ENCODE results near the gene SEC16A. TPM values are rescaled to one million over a fixed set of nuclear protein-coding genes. Genes with fewer than 3 reads are reported as not detected.

Gene SEC16A
- total RNA-seq, 5 donors from 2014 or later (not counting 1 experiment from before 2014, with no cell fraction given): 76.3 to 99.0 (median 92.4) TPM

DNA sequence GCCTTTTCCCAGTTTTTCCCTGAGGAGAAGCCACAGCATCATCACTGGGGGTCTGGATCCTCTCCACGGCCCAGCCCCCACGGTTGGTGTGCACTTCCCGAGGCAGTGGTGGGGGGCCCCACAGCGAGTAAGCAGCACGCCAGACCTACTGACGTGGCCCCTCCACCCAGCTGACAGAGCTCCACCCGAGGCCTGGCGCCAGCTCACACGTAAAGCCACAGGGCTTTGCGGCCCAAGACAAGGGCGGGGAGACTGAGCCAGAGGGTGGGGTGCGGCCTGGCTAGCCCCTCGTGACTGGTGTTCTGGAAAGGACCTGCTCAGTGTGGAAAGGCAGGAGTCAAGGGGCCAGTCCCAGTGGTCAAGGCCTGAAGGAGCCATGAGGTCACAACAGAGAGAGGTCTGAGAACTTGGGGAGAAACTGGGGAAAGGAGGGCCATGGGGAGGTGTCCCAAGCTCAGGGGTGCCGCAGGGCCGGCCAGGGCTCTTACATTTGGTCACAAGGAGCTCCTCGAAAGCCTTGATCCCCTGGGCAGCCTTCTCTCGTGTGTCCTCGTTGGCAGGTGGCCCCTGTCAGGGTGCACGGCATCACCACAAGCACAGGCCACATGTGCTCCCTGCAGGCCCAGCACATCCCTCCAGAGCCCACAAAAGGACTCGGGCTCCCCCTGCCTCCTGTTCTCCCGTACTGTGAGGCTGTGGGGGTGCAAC lies 88.4 kb downstream of the SEC16A start:
- ChIA-PET POLR2A (interaction anchor here in 1 of 2 donors (0.5 kb wide), 1 partner anchor 13 kb away, joined by 4 read pairs; no protein-coding TSS in a partner anchor), CTCF (no interaction called here)
- Histone ChIP-seq H3K4me1 (ENCODE audit: control insufficient read depth in 1 of 2, extremely low read depth in 1 of 2, insufficient read depth in 2 of 2, low read length in 2 of 2) (peaks cover 4 to 13% of the 10 kb centered on the region in 2 experiments), H3K4me3 (ENCODE audit: control insufficient read depth in 1 of 2, extremely low read depth in 1 of 2, low read length in 1 of 2) (no peak overlapping the region), H3K27me3 (replicated peaks in 1 of 2; ENCODE audit: control insufficient read depth in 2 of 2, extremely low read depth in 1 of 2, insufficient read depth in 2 of 2, low read length in 1 of 2) (peaks cover 0 to 4% of the 10 kb centered on the region in 2 experiments), H3K9me3 (no peaks in the 10 kb centered on the region), H3K27ac (ENCODE audit: low read length) (no peak overlapping the region), H3K36me3 (ENCODE audit: control insufficient read depth in 2 of 2, extremely low read depth in 1 of 2, insufficient read depth in 1 of 2, low read length in 1 of 2) (peaks cover 0 to 71% of the 10 kb centered on the region in 2 donors)
- H3K27me3 Mint-ChIP-seq: no peaks in the 10 kb centered on the region
- ATAC-seq (replicated peaks in 1 of 4) (no peak), DNase-seq (no peak)
- 94% methylated on average over 21 of the region's 21 CpGs for WGBS (ENCODE audit: insufficient coverage)
- H3K9me3 Mint-ChIP-seq: no peaks in the 10 kb centered on the region
- H3K4me3 Mint-ChIP-seq: no peak overlapping the region
- no peak overlapping the region for H3K27ac Mint-ChIP-seq
- H3K36me3 Mint-ChIP-seq: peaks cover 33% of the 10 kb centered on the region
- H3K4me1 Mint-ChIP-seq: peaks cover 9 to 16% (median 15%) of the 10 kb centered on the region in 3 donors

- DNase-seq (no peak), ATAC-seq (replicated peaks in 1 of 4) (no peak)
- Mint-ChIP-seq H3K4me1 (peaks cover under 1 to 7% (median 6%) of the 10 kb centered on the region in 3 donors), H3K9me3 (no peaks in the 10 kb centered on the region), H3K27ac (no peak overlapping the region), H3K27me3 (no peaks in the 10 kb centered on the region), H3K36me3 (peaks cover 39% of the 10 kb centered on the region), H3K4me3 (no peak overlapping the region)
- Histone ChIP-seq H3K9me3 (no peaks in the 10 kb centered on the region), H3K4me3 (ENCODE audit: control insufficient read depth in 1 of 2, extremely low read depth in 1 of 2, low read length in 1 of 2) (no peak overlapping the region), H3K36me3 (ENCODE audit: control insufficient read depth in 2 of 2, extremely low read depth in 1 of 2, insufficient read depth in 1 of 2, low read length in 1 of 2) (peaks cover under 1 to 80% of the 10 kb centered on the region in 2 donors), H3K27me3 (replicated peaks in 1 of 2; ENCODE audit: control insufficient read depth in 2 of 2, extremely low read depth in 1 of 2, insufficient read depth in 2 of 2, low read length in 1 of 2) (peaks cover 0 to 4% of the 10 kb centered on the region in 2 experiments), H3K4me1 (ENCODE audit: control insufficient read depth in 1 of 2, extremely low read depth in 1 of 2, insufficient read depth in 2 of 2, low read length in 2 of 2) (peaks cover 0 to 4% of the 10 kb centered on the region in 2 experiments), H3K27ac (ENCODE audit: low read length) (no peak overlapping the region)
- ChIA-PET CTCF (no interaction called here), POLR2A (interaction anchor here in 1 of 2 donors (0.5 kb wide), 2 partner anchors 12 to 23 kb away, joined by 3 to 4 read pairs; no protein-coding TSS in a partner anchor)
- WGBS (ENCODE audit: insufficient coverage): 92% methylated on average over 8 of the region's 17 CpGs
Observed at GRCh38 chr9:136393531-136393930, 89.3 kb downstream of the SEC16A start.

DNA sequence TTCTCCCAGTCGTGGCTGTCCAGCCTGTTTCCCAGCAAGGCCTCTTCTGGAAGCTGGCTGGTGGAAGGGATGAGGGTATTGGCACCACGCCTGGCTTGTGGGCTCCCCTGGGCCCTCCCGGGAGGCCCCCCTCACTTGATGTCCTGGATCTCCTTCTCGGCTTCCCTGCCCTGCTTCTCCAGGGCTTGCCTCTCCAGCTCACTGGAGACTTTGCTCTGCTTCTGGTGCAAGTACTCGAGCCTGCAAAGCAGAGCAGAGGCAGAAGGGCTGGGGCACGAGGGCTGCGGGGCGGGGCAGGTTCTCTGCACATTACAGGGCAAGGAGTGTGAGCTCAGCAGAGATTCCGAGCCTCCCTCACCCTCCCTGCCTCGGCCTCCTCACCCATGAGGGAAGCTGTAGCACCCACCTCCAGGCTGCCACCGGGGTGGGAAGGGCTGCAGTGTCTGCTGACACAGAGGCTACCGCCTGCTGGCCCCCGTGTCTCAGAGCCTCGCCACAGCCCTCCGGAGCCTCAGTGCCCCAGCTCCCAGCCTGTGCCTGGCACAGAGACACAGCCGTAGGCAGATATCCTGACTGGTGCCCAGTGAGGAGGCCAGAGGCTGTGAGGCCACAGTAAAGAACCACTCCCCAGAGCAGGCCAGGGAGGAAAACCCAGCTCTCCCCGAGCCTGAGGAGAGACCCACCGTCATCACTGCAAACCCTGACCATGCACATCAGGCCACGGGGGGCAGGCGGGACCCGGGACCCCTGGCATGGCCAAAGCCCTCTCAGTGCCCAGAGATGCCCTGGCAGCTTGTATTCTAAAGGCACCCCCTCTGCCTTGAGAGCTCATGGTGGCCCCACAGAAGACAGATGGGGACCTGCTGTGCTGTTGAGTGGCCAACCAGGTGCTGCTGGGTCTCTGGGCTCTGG lies 90.0 kb downstream of the SEC16A start:
- Histone ChIP-seq H3K4me3 (ENCODE audit: control insufficient read depth in 1 of 2, extremely low read depth in 1 of 2, low read length in 1 of 2) (no peak overlapping the region), H3K4me1 (ENCODE audit: control insufficient read depth in 1 of 2, extremely low read depth in 1 of 2, insufficient read depth in 2 of 2, low read length in 2 of 2) (no peaks in the 10 kb centered on the region), H3K27me3 (replicated peaks in 1 of 2; ENCODE audit: control insufficient read depth in 2 of 2, extremely low read depth in 1 of 2, insufficient read depth in 2 of 2, low read length in 1 of 2) (peaks cover 0 to 4% of the 10 kb centered on the region in 2 experiments), H3K9me3 (no peaks in the 10 kb centered on the region), H3K27ac (ENCODE audit: low read length) (no peak overlapping the region), H3K36me3 (ENCODE audit: control insufficient read depth in 2 of 2, extremely low read depth in 1 of 2, insufficient read depth in 1 of 2, low read length in 1 of 2) (peaks cover 4 to 83% of the 10 kb centered on the region in 2 donors)
- no peaks in the 10 kb centered on the region for H3K9me3 Mint-ChIP-seq
- ATAC-seq (replicated peaks in 1 of 4) (no peak), DNase-seq (no peak)
- H3K27me3 Mint-ChIP-seq: no peaks in the 10 kb centered on the region
- H3K27ac Mint-ChIP-seq: no peak overlapping the region
- ChIA-PET POLR2A (interaction anchor here in 1 of 2 donors (0.5 kb wide), 2 partner anchors 10 to 24 kb away, joined by 3 read pairs; no protein-coding TSS in a partner anchor), CTCF (no interaction called here)
- 93% methylated on average over 18 of the region's 21 CpGs for WGBS (ENCODE audit: insufficient coverage)
- H3K36me3 Mint-ChIP-seq: peaks cover 43% of the 10 kb centered on the region
- no peak overlapping the region for H3K4me3 Mint-ChIP-seq
- peaks cover 0 to 2% (median 2%) of the 10 kb centered on the region in 3 donors for H3K4me1 Mint-ChIP-seq

- H3K27me3 Mint-ChIP-seq: no peaks in the 10 kb centered on the region
- DNase-seq: no peak
- no peak for ATAC-seq (replicated peaks in 1 of 4)
- no peak overlapping the region for H3K4me3 ChIP-seq (ENCODE audit: control insufficient read depth in 1 of 2, extremely low read depth in 1 of 2, low read length in 1 of 2)
- ChIA-PET CTCF (no interaction called here), POLR2A (no interaction called here)
- no peak overlapping the region for H3K4me3 Mint-ChIP-seq
- no peaks in the 10 kb centered on the region for H3K9me3 ChIP-seq
- H3K36me3 ChIP-seq (ENCODE audit: control insufficient read depth in 2 of 2, extremely low read depth in 1 of 2, insufficient read depth in 1 of 2, low read length in 1 of 2): peaks cover 4 to 85% of the 10 kb centered on the region in 2 donors
- H3K27ac Mint-ChIP-seq: no peak overlapping the region
- peaks cover 0 to 4% of the 10 kb centered on the region in 2 experiments for H3K27me3 ChIP-seq (replicated peaks in 1 of 2; ENCODE audit: control insufficient read depth in 2 of 2, extremely low read depth in 1 of 2, insufficient read depth in 2 of 2, low read length in 1 of 2)
- H3K4me1 Mint-ChIP-seq: no peaks in the 10 kb centered on the region
- H3K4me1 ChIP-seq (ENCODE audit: control insufficient read depth in 1 of 2, extremely low read depth in 1 of 2, insufficient read depth in 2 of 2, low read length in 2 of 2): no peaks in the 10 kb centered on the region
- peaks cover 46% of the 10 kb centered on the region for H3K36me3 Mint-ChIP-seq
- WGBS (ENCODE audit: insufficient coverage): 97% methylated on average over 26 of the region's 28 CpGs
- H3K9me3 Mint-ChIP-seq: no peaks in the 10 kb centered on the region
- H3K27ac ChIP-seq (ENCODE audit: low read length): no peak overlapping the region
Observed at GRCh38 chr9:136391737-136392537, 90.9 kb downstream of the SEC16A start.

Other genes starting within 250 kb of the SEC16A start
- 10 to 100 TPM; 14.1 to 19.4 (median 17.0) TPM for gene QSOX2, start 237.2 kb downstream of the SEC16A start, total RNA-seq
- under 1 TPM in 4 of 5 donors, not detected in 1; 0.07 to 0.20 (median 0.09) TPM for gene CCDC187, start 178.9 kb downstream of the SEC16A start, total RNA-seq
- 10 to 100 TPM in 2 of 5 donors, 1 to 10 TPM in 3; 8.6 to 11.5 (median 9.7) TPM for gene GPSM1, start 155.5 kb downstream of the SEC16A start, total RNA-seq
- 10 to 100 TPM; 20.4 to 46.8 (median 36.3) TPM for gene DNLZ, start 119.3 kb downstream of the SEC16A start, total RNA-seq
- 1 to 10 TPM in 1 of 5 donors, under 1 TPM in 4; 0.43 to 1.4 (median 0.76) TPM for gene CARD9, start 109.4 kb downstream of the SEC16A start, total RNA-seq
- 10 to 100 TPM; 10.5 to 15.7 (median 13.3) TPM for gene SNAPC4, start 82.9 kb downstream of the SEC16A start, total RNA-seq
- gene ENTR1, start 72.4 kb downstream of the SEC16A start, total RNA-seq: 100 to 1,000 TPM in 1 of 5 donors, 10 to 100 TPM in 4; 57.7 to 103 (median 95.6) TPM
- gene PMPCA, start 72.4 kb downstream of the SEC16A start, total RNA-seq: 10 to 100 TPM; 55.8 to 81.9 (median 65.7) TPM
- gene INPP5E, start 43.2 kb downstream of the SEC16A start, total RNA-seq: 10 to 100 TPM; 16.5 to 35.5 (median 31.8) TPM
- gene NOTCH1, start 63.0 kb upstream of the SEC16A start, total RNA-seq: 10 to 100 TPM; 50.1 to 96.1 (median 84.1) TPM
- gene EGFL7, start 179.9 kb upstream of the SEC16A start, total RNA-seq: 1 to 10 TPM in 3 of 5 donors, under 1 TPM in 2; 0.43 to 1.9 (median 1.1) TPM
- 10 to 100 TPM in 4 of 5 donors, 1 to 10 TPM in 1; 6.5 to 13.0 (median 12.1) TPM for gene AGPAT2, start 204.4 kb upstream of the SEC16A start, total RNA-seq
- 1 to 10 TPM in 1 of 5 donors, under 1 TPM in 4; 0.25 to 2.1 (median 0.77) TPM for gene DIPK1B, start 229.5 kb upstream of the SEC16A start, total RNA-seq